Astrocyte (in vitro differentiated cells and primary cell): ENCODE results near the gene KLHDC7A.

Experiments used
- CTCF ChIP-seq: IDR thresholded peaks from 2 replicates; pipeline ENCODE4 v1.5.1; 2011; ENCODE audit warnings: low read depth, mild to moderate bottlenecking, inconsistent platforms, low read length, moderate library complexity; ENCODE audit not compliant: insufficient read depth
- EZH2 ChIP-seq: IDR thresholded peaks from 2 replicates; pipeline ENCODE4 v1.6.1; 2012; ENCODE audit warnings: mild to moderate bottlenecking, low read length, inconsistent platforms; ENCODE audit not compliant: insufficient read depth

GRCh38 chr1:18469514-18469913, 11.2 kb upstream of the KLHDC7A start:
- no peak for TF ChIP-seq CTCF
- TF ChIP-seq EZH2 = no peak
